ENCODE results near the gene LAMC3.

The LAMC3 gene

GRCh38 chr9:131094622-131095021 lies 85.6 kb downstream of the LAMC3 start:
- Histone ChIP-seq H3K4me3 (replicated peaks; ENCODE audit: low read depth, low read length) (no peak overlapping the region), H3K27me3 (replicated peaks; ENCODE audit: control insufficient read depth, insufficient read depth, low read length) (no peaks in the 10 kb centered on the region; the same call in none of the 2 replicates), H3K36me3 (ENCODE audit: control insufficient read depth, insufficient read depth, low read length) (no peaks in the 10 kb centered on the region)
- no peak for TF ChIP-seq CTCF (IDR thresholded peaks at IDR 0.05; ENCODE audit: insufficient read depth, low read length, poor library complexity, severe bottlenecking)
- DNase-seq (ENCODE audit: extremely low read depth, insufficient read length) = no peak

GRCh38 chr9:131095666-131096268 lies 86.8 kb downstream of the LAMC3 start:
- Histone ChIP-seq H3K36me3 (ENCODE audit: control insufficient read depth, insufficient read depth, low read length) (no peaks in the 10 kb centered on the region), H3K27me3 (replicated peaks; ENCODE audit: control insufficient read depth, insufficient read depth, low read length) (no peaks in the 10 kb centered on the region; the same call in none of the 2 replicates), H3K4me3 (replicated peaks; ENCODE audit: low read depth, low read length) (no peak overlapping the region; the same call in 1 of the 2 replicates)
- TF ChIP-seq CTCF (IDR thresholded peaks at IDR 0.05; ENCODE audit: insufficient read depth, low read length, poor library complexity, severe bottlenecking) = no peak
- no peak for DNase-seq (ENCODE audit: extremely low read depth, insufficient read length)

- Histone ChIP-seq H3K4me3 (replicated peaks; ENCODE audit: low read depth, low read length) (no peak within 1 kb of the TSS; the same call in 1 of the 2 replicates), H3K27me3 (replicated peaks; ENCODE audit: control insufficient read depth, insufficient read depth, low read length) (no peaks in the 10 kb centered on the region; the same call in none of the 2 replicates), H3K36me3 (ENCODE audit: control insufficient read depth, insufficient read depth, low read length) (no peaks in the 10 kb centered on the region)
- DNase-seq (ENCODE audit: extremely low read depth, insufficient read length) = no peak
- TF ChIP-seq CTCF (IDR thresholded peaks at IDR 0.05; ENCODE audit: insufficient read depth, low read length, poor library complexity, severe bottlenecking) = no peak
Measured at GRCh38 chr9:131096269-131097125, 87.5 kb downstream of the LAMC3 start, which contains the start of gene AIF1L. Gene AIF1L, plus strand, starts transcription at chr9:131096531. Its CDS starts 99 bp downstream, at chr9:131096630.

GRCh38 chr9:131097126-131097947 lies 88.4 kb downstream of the LAMC3 start:
- DNase-seq (ENCODE audit: extremely low read depth, insufficient read length) = no peak
- TF ChIP-seq CTCF (IDR thresholded peaks at IDR 0.05; ENCODE audit: insufficient read depth, low read length, poor library complexity, severe bottlenecking) = no peak

GRCh38 chr9:131097948-131098278 lies 88.9 kb downstream of the LAMC3 start:
- Histone ChIP-seq H3K4me3 (replicated peaks; ENCODE audit: low read depth, low read length) (no peak overlapping the region), H3K36me3 (ENCODE audit: control insufficient read depth, insufficient read depth, low read length) (no peaks in the 10 kb centered on the region), H3K27me3 (replicated peaks; ENCODE audit: control insufficient read depth, insufficient read depth, low read length) (no peaks in the 10 kb centered on the region; the same call in none of the 2 replicates)
- DNase-seq (ENCODE audit: extremely low read depth, insufficient read length) = no peak
- no peak for TF ChIP-seq CTCF (IDR thresholded peaks at IDR 0.05; ENCODE audit: insufficient read depth, low read length, poor library complexity, severe bottlenecking)

More at GRCh38 chr9:131097126-131097947, 88.4 kb downstream of the LAMC3 start:
- H3K36me3 ChIP-seq (ENCODE audit: control insufficient read depth, insufficient read depth, low read length) = no peaks in the 10 kb centered on the region
- H3K4me3 ChIP-seq (replicated peaks; ENCODE audit: low read depth, low read length) = no peak overlapping the region
- no peaks in the 10 kb centered on the region; the same call in none of the 2 replicates for H3K27me3 ChIP-seq (replicated peaks; ENCODE audit: control insufficient read depth, insufficient read depth, low read length)

Data from GM06990 (cell line).